Measurements from ENCODE around the gene SMARCAL1.

DNA sequence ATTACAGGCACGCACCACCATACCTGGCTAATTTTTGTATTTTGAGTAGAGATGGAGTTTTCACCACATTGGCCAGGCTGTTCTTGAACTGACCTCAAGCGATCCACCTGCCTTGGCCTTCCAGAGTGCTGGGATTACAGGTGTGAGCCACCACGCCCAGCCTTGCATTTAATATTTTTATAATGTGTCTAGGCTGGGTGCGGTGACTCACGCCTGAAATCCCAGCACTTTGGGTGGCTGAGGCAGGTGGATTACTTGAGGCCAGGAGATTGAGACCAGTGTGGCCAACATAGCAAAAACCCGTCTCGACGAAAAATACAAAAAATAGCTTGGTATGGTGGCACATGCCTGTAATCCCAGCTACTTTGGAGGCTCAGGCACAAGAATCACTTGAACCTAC lies 89.6 kb downstream of the SMARCAL1 start:
- TF ChIP-seq, protein P1, sequence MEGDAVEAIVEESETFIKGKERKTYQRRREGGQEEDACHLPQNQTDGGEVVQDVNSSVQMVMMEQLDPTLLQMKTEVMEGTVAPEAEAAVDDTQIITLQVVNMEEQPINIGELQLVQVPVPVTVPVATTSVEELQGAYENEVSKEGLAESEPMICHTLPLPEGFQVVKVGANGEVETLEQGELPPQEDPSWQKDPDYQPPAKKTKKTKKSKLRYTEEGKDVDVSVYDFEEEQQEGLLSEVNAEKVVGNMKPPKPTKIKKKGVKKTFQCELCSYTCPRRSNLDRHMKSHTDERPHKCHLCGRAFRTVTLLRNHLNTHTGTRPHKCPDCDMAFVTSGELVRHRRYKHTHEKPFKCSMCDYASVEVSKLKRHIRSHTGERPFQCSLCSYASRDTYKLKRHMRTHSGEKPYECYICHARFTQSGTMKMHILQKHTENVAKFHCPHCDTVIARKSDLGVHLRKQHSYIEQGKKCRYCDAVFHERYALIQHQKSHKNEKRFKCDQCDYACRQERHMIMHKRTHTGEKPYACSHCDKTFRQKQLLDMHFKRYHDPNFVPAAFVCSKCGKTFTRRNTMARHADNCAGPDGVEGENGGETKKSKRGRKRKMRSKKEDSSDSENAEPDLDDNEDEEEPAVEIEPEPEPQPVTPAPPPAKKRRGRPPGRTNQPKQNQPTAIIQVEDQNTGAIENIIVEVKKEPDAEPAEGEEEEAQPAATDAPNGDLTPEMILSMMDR (IDR thresholded peaks at IDR 0.05) = no peak
- TF ChIP-seq EP300 (IDR thresholded peaks at IDR 0.05) = no peak
- TF ChIP-seq POLR2A (IDR thresholded peaks at IDR 0.05) = no peak
